ENCODE data around the gene MAP1S. TPM values are rescaled to one million over a fixed set of nuclear protein-coding genes. Genes with fewer than 3 reads are reported as not detected.

MAP1S gene
- polyA plus RNA-seq, 1 experiment: 20.4 TPM

DNA sequence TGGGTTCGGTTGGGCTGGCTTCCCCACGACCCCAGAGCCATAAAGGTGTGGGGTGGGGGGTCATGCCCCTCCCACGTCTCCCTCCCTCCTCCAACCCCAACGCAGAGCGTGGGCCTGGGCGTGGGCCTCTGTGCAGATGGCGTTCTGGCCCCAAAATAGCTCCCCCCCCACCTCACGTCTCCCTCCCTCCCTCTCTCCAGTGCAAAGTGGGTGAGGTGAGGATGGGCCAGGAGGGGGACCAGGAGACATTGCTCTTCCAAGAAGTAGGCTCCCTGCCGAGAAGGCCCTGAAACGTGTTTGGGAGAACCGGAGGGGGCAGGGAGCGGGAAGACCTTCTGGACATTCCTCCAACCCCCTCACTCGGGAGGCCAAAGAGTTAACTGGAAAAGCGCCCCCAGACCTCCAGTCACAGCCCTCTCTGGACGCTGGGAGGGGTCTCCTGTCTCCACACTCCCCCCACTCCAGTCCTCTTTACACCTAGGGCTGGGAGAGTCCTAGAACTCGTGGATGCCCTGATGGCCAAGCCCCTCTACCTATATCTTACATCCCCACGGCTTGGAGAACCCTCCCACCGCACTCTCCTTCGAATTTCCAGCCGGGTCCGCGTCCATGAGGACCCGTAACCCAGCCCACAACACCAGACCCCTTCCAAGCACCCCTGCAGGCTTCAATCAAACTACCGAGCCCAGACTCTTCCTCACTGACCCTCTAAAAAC lies 32.0 kb upstream of the MAP1S start:
- Histone ChIP-seq H3K36me3 (ENCODE audit: control insufficient read depth, insufficient read depth, low read length) (no peaks in the 10 kb centered on the region), H3K4me3 (ENCODE audit: low read depth, low read length) (0 out of 2 replicates have a peak overlapping the region, but pooled peaks have one; percentile 9), H3K27me3 (ENCODE audit: control insufficient read depth, insufficient read depth, low read length) (peaks cover 7% of the 10 kb centered on the region)
- CTCF ChIA-PET: interaction anchor here (0.5 to 1.1 kb wide), 2 partner anchors 15 to 112 kb away, joined by 3 read pairs; no protein-coding TSS in a partner anchor
- POLR2A ChIA-PET: no interaction called here
- DNase-seq (ENCODE audit: low read depth): no peak
- no peak for TF ChIP-seq CTCF (IDR thresholded peaks at IDR 0.05; ENCODE audit: insufficient read depth, low read depth, low read length)

GRCh38 chr19:17687857-17688784 lies 31.2 kb upstream of the MAP1S start, which contains the start of gene UNC13A:
UNC13A (minus strand) TSS chr19:17688354; CDS start chr19:17688199, 155 bp downstream.
- no peaks in the 10 kb centered on the region for H3K36me3 ChIP-seq (ENCODE audit: control insufficient read depth, insufficient read depth, low read length)
- POLR2A ChIA-PET: no interaction called here
- peaks cover 7% of the 10 kb centered on the region for H3K27me3 ChIP-seq (ENCODE audit: control insufficient read depth, insufficient read depth, low read length)
- DNase-seq (ENCODE audit: low read depth): no peak
- no peak for TF ChIP-seq CTCF (IDR thresholded peaks at IDR 0.05; ENCODE audit: insufficient read depth, low read depth, low read length)
- CTCF ChIA-PET: interaction anchor here (1.1 kb wide), 1 partner anchor 14 kb away, joined by 3 read pairs; no protein-coding TSS in a partner anchor
- peak within 1 kb of the TSS; percentile 23 for H3K4me3 ChIP-seq (ENCODE audit: low read depth, low read length)

GRCh38 chr19:17688853-17689595 lies 30.3 kb upstream of the MAP1S start:
- no peak for DNase-seq (ENCODE audit: low read depth)
- no peak for TF ChIP-seq CTCF (IDR thresholded peaks at IDR 0.05; ENCODE audit: insufficient read depth, low read depth, low read length)
- peaks cover 7% of the 10 kb centered on the region for H3K27me3 ChIP-seq (ENCODE audit: control insufficient read depth, insufficient read depth, low read length)
- ChIA-PET CTCF (interaction anchor here (1.0 to 1.3 kb wide), 2 partner anchors 14 to 15 kb away, joined by 3 to 4 read pairs; no protein-coding TSS in a partner anchor), POLR2A (no interaction called here)
- no peaks in the 10 kb centered on the region for H3K36me3 ChIP-seq (ENCODE audit: control insufficient read depth, insufficient read depth, low read length)
- no peak overlapping the region for H3K4me3 ChIP-seq (ENCODE audit: low read depth, low read length)

- peaks cover 3% of the 10 kb centered on the region; the same call in 1 of the 2 replicates for H3K27me3 ChIP-seq (ENCODE audit: control insufficient read depth, insufficient read depth, low read length)
- no peak for DNase-seq (ENCODE audit: low read depth)
- no peak for TF ChIP-seq CTCF (IDR thresholded peaks at IDR 0.05; ENCODE audit: insufficient read depth, low read depth, low read length)
- POLR2A ChIA-PET: no interaction called here
- no peak overlapping the region for H3K4me3 ChIP-seq (ENCODE audit: low read depth, low read length)
- CTCF ChIA-PET: interaction anchor here (1.3 kb wide), 1 partner anchor 12 kb away, joined by 4 read pairs; no protein-coding TSS in a partner anchor
- H3K36me3 ChIP-seq (ENCODE audit: control insufficient read depth, insufficient read depth, low read length): no peaks in the 10 kb centered on the region
Observed at GRCh38 chr19:17692566-17692965, 26.7 kb upstream of the MAP1S start.
